ENCODE data around the gene KLHL41.

The KLHL41 gene

GRCh38 chr2:169476459-169476858, 33.0 kb upstream of the KLHL41 start:
- Histone ChIP-seq H3K4me2 (ENCODE audit: insufficient read depth, low read length, poor library complexity, severe bottlenecking) (no peak overlapping the region), H3K79me1 (ENCODE audit: low read depth, low read length) (no peaks in the 10 kb centered on the region), H2BK15ac (ENCODE audit: low read length) (no peak overlapping the region), H3K4me1 (ENCODE audit: control insufficient read depth in 2 of 2, insufficient read depth in 1 of 2, low read depth in 1 of 2, low read length in 2 of 2) (peaks cover 0 to 2% of the 10 kb centered on the region in 2 donors), H3K18ac (ENCODE audit: low read length) (no peak overlapping the region), H2BK120ac (ENCODE audit: low read depth, low read length) (no peak overlapping the region), H2AFZ (ENCODE audit: low read length) (no peak overlapping the region), H3K27me3 (ENCODE audit: control insufficient read depth in 3 of 3, insufficient read depth in 3 of 3, low read depth in 1 of 3, low read length in 3 of 3) (peaks cover 0 to 4% (median 4%) of the 10 kb centered on the region in 3 experiments), H2BK5ac (ENCODE audit: low read length) (no peak overlapping the region), H3K14ac (ENCODE audit: low read length) (no peak overlapping the region), H3K36me3 (replicated peaks in 1 of 2; ENCODE audit: control insufficient read depth in 2 of 2, insufficient read depth in 2 of 2, low read length in 2 of 2) (no peaks in the 10 kb centered on the region), H4K8ac (ENCODE audit: low read depth, low read length) (no peak overlapping the region), H4K91ac (ENCODE audit: low read depth, low read length, poor library complexity) (no peak overlapping the region), H3K4me3 (ENCODE audit: low read length in 2 of 2) (no peak overlapping the region), H3K9me3 (replicated peaks in 1 of 2; ENCODE audit: control insufficient read depth in 2 of 2, insufficient read depth in 1 of 2, low read depth in 1 of 2, low read length in 2 of 2) (no peaks in the 10 kb centered on the region), H3K9ac (ENCODE audit: low read depth, low read length, poor library complexity) (no peak overlapping the region), H3K27ac (replicated peaks; ENCODE audit: low read length) (no peak overlapping the region), H2BK12ac (ENCODE audit: low read length) (no peak overlapping the region), H2AK5ac (ENCODE audit: low read depth, low read length) (no peak overlapping the region), H3K23ac (ENCODE audit: low read depth, low read length, poor library complexity) (no peak overlapping the region), H3K4ac (ENCODE audit: low read length) (no peak overlapping the region)
- WGBS, 2 donors (ENCODE audit: extremely low coverage in 2 of 2, insufficient read length in 2 of 2, insufficient replicate concordance in 1 of 2), result no CpG with 5 or more reads among the region's 3 CpGs
- DNase-seq (ENCODE audit: low spot score), result no peak

- H3K4me1 ChIP-seq (ENCODE audit: control insufficient read depth in 2 of 2, insufficient read depth in 1 of 2, low read depth in 1 of 2, low read length in 2 of 2), result peaks cover 0 to 2% of the 10 kb centered on the region in 2 donors
- no peak overlapping the region for H3K9ac ChIP-seq (ENCODE audit: low read depth, low read length, poor library complexity)
- no peak overlapping the region for H2BK12ac ChIP-seq (ENCODE audit: low read length)
- H2AK5ac ChIP-seq (ENCODE audit: low read depth, low read length), result no peak overlapping the region
- H2AFZ ChIP-seq (ENCODE audit: low read length), result peak overlapping the region; percentile 96
- H4K91ac ChIP-seq (ENCODE audit: low read depth, low read length, poor library complexity), result no peak overlapping the region
- H3K27me3 ChIP-seq (ENCODE audit: control insufficient read depth in 3 of 3, insufficient read depth in 3 of 3, low read depth in 1 of 3, low read length in 3 of 3), result peaks cover 0 to 4% (median 4%) of the 10 kb centered on the region in 3 experiments
- WGBS, 2 donors (ENCODE audit: extremely low coverage in 2 of 2, insufficient read length in 2 of 2, insufficient replicate concordance in 1 of 2), result no CpG with 5 or more reads among the region's 3 CpGs
- no peaks in the 10 kb centered on the region for H3K9me3 ChIP-seq (replicated peaks in 1 of 2; ENCODE audit: control insufficient read depth in 2 of 2, insufficient read depth in 1 of 2, low read depth in 1 of 2, low read length in 2 of 2)
- H3K27ac ChIP-seq (replicated peaks; ENCODE audit: low read length), result no peak overlapping the region
- no peak overlapping the region for H4K8ac ChIP-seq (ENCODE audit: low read depth, low read length)
- H3K4me2 ChIP-seq (ENCODE audit: insufficient read depth, low read length, poor library complexity, severe bottlenecking), result no peak overlapping the region
- H3K36me3 ChIP-seq (replicated peaks in 1 of 2; ENCODE audit: control insufficient read depth in 2 of 2, insufficient read depth in 2 of 2, low read length in 2 of 2), result peaks cover 0 to 7% of the 10 kb centered on the region in 2 donors
- H2BK120ac ChIP-seq (ENCODE audit: low read depth, low read length), result no peak overlapping the region
- DNase-seq (ENCODE audit: low spot score), result no peak
- no peaks in the 10 kb centered on the region for H3K79me1 ChIP-seq (ENCODE audit: low read depth, low read length)
- no peak overlapping the region for H3K4ac ChIP-seq (ENCODE audit: low read length)
- no peak overlapping the region for H3K23ac ChIP-seq (ENCODE audit: low read depth, low read length, poor library complexity)
- no peak overlapping the region for H3K4me3 ChIP-seq (ENCODE audit: low read length in 2 of 2)
- no peak overlapping the region for H2BK15ac ChIP-seq (ENCODE audit: low read length)
- no peak overlapping the region for H3K14ac ChIP-seq (ENCODE audit: low read length)
- H2BK5ac ChIP-seq (ENCODE audit: low read length), result no peak overlapping the region
- no peak overlapping the region for H3K18ac ChIP-seq (ENCODE audit: low read length)
These were observed 31.2 kb upstream of the KLHL41 start for GRCh38 chr2:169478339-169478738.

- H3K27ac ChIP-seq (replicated peaks; ENCODE audit: low read length), result no peak overlapping the region
- H4K91ac ChIP-seq (ENCODE audit: low read depth, low read length, poor library complexity), result no peak overlapping the region
- peaks cover 0 to 2% of the 10 kb centered on the region in 2 donors for H3K4me1 ChIP-seq (ENCODE audit: control insufficient read depth in 2 of 2, insufficient read depth in 1 of 2, low read depth in 1 of 2, low read length in 2 of 2)
- no peak overlapping the region for H3K14ac ChIP-seq (ENCODE audit: low read length)
- H2BK15ac ChIP-seq (ENCODE audit: low read length), result no peak overlapping the region
- DNase-seq (ENCODE audit: low spot score), result no peak
- no peak overlapping the region for H2AK5ac ChIP-seq (ENCODE audit: low read depth, low read length)
- no peaks in the 10 kb centered on the region for H3K9me3 ChIP-seq (replicated peaks in 1 of 2; ENCODE audit: control insufficient read depth in 2 of 2, insufficient read depth in 1 of 2, low read depth in 1 of 2, low read length in 2 of 2)
- H3K18ac ChIP-seq (ENCODE audit: low read length), result no peak overlapping the region
- WGBS, 2 donors (ENCODE audit: extremely low coverage in 2 of 2, insufficient read length in 2 of 2, insufficient replicate concordance in 1 of 2), result no CpG with 5 or more reads among the region's 14 CpGs
- H3K79me1 ChIP-seq (ENCODE audit: low read depth, low read length), result no peaks in the 10 kb centered on the region
- no peak overlapping the region for H2BK120ac ChIP-seq (ENCODE audit: low read depth, low read length)
- peak overlapping the region; percentile 77 for H3K23ac ChIP-seq (ENCODE audit: low read depth, low read length, poor library complexity)
- H4K8ac ChIP-seq (ENCODE audit: low read depth, low read length), result no peak overlapping the region
- peak overlapping the region; percentile 79 for H3K4me2 ChIP-seq (ENCODE audit: insufficient read depth, low read length, poor library complexity, severe bottlenecking)
- H2BK5ac ChIP-seq (ENCODE audit: low read length), result no peak overlapping the region
- peaks cover 0 to 4% (median 4%) of the 10 kb centered on the region in 3 experiments for H3K27me3 ChIP-seq (ENCODE audit: control insufficient read depth in 3 of 3, insufficient read depth in 3 of 3, low read depth in 1 of 3, low read length in 3 of 3)
- H3K36me3 ChIP-seq (replicated peaks in 1 of 2; ENCODE audit: control insufficient read depth in 2 of 2, insufficient read depth in 2 of 2, low read length in 2 of 2), result peaks cover 0 to 11% of the 10 kb centered on the region in 2 donors
- H3K9ac ChIP-seq (ENCODE audit: low read depth, low read length, poor library complexity), result no peak overlapping the region
- no peak overlapping the region for H3K4ac ChIP-seq (ENCODE audit: low read length)
- H2BK12ac ChIP-seq (ENCODE audit: low read length), result no peak overlapping the region
- H3K4me3 ChIP-seq (ENCODE audit: low read length in 2 of 2), result peak overlapping the region; percentile 81 to 84
- H2AFZ ChIP-seq (ENCODE audit: low read length), result peak overlapping the region; percentile 96
These were observed 30.7 kb upstream of the KLHL41 start for GRCh38 chr2:169478745-169479256.

- DNase-seq (ENCODE audit: low spot score), result peak; percentile 68
- no peak within 1 kb of the TSS for H4K8ac ChIP-seq (ENCODE audit: low read depth, low read length)
- peak within 1 kb of the TSS; percentile 96 for H2AFZ ChIP-seq (ENCODE audit: low read length)
- no peak within 1 kb of the TSS for H3K27ac ChIP-seq (replicated peaks; ENCODE audit: low read length)
- H2BK5ac ChIP-seq (ENCODE audit: low read length), result no peak within 1 kb of the TSS
- no peak within 1 kb of the TSS for H3K4ac ChIP-seq (ENCODE audit: low read length)
- H3K4me3 ChIP-seq (ENCODE audit: low read length in 2 of 2), result peak within 1 kb of the TSS; percentile 81 to 84
- peak within 1 kb of the TSS; percentile 42 for H3K14ac ChIP-seq (ENCODE audit: low read length)
- no peak within 1 kb of the TSS for H4K91ac ChIP-seq (ENCODE audit: low read depth, low read length, poor library complexity)
- H3K36me3 ChIP-seq (replicated peaks in 1 of 2; ENCODE audit: control insufficient read depth in 2 of 2, insufficient read depth in 2 of 2, low read length in 2 of 2), result peaks cover 0 to 11% of the 10 kb centered on the region in 2 donors
- H2BK15ac ChIP-seq (ENCODE audit: low read length), result no peak within 1 kb of the TSS
- H2BK120ac ChIP-seq (ENCODE audit: low read depth, low read length), result no peak within 1 kb of the TSS
- no peaks in the 10 kb centered on the region for H3K9me3 ChIP-seq (replicated peaks in 1 of 2; ENCODE audit: control insufficient read depth in 2 of 2, insufficient read depth in 1 of 2, low read depth in 1 of 2, low read length in 2 of 2)
- H3K23ac ChIP-seq (ENCODE audit: low read depth, low read length, poor library complexity), result peak within 1 kb of the TSS; percentile 77
- H3K79me1 ChIP-seq (ENCODE audit: low read depth, low read length), result no peaks in the 10 kb centered on the region
- H3K4me1 ChIP-seq (ENCODE audit: control insufficient read depth in 2 of 2, insufficient read depth in 1 of 2, low read depth in 1 of 2, low read length in 2 of 2), result peaks cover 0 to 2% of the 10 kb centered on the region in 2 donors
- no peak within 1 kb of the TSS for H2BK12ac ChIP-seq (ENCODE audit: low read length)
- WGBS, 2 donors (ENCODE audit: extremely low coverage in 2 of 2, insufficient read length in 2 of 2, insufficient replicate concordance in 1 of 2), result no CpG with 5 or more reads among the region's 71 CpGs
- peaks cover 0 to 4% (median 4%) of the 10 kb centered on the region in 3 experiments for H3K27me3 ChIP-seq (ENCODE audit: control insufficient read depth in 3 of 3, insufficient read depth in 3 of 3, low read depth in 1 of 3, low read length in 3 of 3)
- H3K4me2 ChIP-seq (ENCODE audit: insufficient read depth, low read length, poor library complexity, severe bottlenecking), result peak within 1 kb of the TSS; percentile 79
- H3K18ac ChIP-seq (ENCODE audit: low read length), result peak within 1 kb of the TSS; percentile 80
- peak within 1 kb of the TSS; percentile 90 for H3K9ac ChIP-seq (ENCODE audit: low read depth, low read length, poor library complexity)
- H2AK5ac ChIP-seq (ENCODE audit: low read depth, low read length), result no peak within 1 kb of the TSS
These were observed 30.0 kb upstream of the KLHL41 start, which contains the start of gene BBS5 for GRCh38 chr2:169479257-169480078. Gene BBS5 (plus strand): TSS chr2:169479494. CDS start chr2:169479554, 60 bp downstream.
